Gastroesophageal sphincter (tissue), 3 donors: ENCODE results near the gene ATRN.

Source experiments
- POLR2A ChIP-seq, 2 donors: fragments of 450-650 bp; IDR thresholded peaks; one replicate each; pipeline ENCODE4 v1.6.1; 2017; ENCODE audit warnings: antibody characterized with exemption in 2 of 2, mild to moderate bottlenecking in 2 of 2, moderate library complexity in 1 of 2
- POLR2AphosphoS5 ChIP-seq: sonication (generic); formaldehyde crosslinking; IDR thresholded peaks from one replicate; pipeline ENCODE4 v1.6.1; 2017; ENCODE audit warnings: antibody characterized with exemption
- TF ChIP-seq, protein P1 (sequence below), 4 experiments: fragments of 200-600 bp in 2 of 4; fragments of 450-650 bp in 2 of 4; sonication (generic) in 1 of 4; IDR thresholded peaks; one replicate each; pipeline ENCODE4 v1.5.1; 2017 to 2019; ENCODE audit warnings: antibody characterized with exemption in 4 of 4, mild to moderate bottlenecking in 2 of 4, moderate library complexity in 2 of 4

DNA sequence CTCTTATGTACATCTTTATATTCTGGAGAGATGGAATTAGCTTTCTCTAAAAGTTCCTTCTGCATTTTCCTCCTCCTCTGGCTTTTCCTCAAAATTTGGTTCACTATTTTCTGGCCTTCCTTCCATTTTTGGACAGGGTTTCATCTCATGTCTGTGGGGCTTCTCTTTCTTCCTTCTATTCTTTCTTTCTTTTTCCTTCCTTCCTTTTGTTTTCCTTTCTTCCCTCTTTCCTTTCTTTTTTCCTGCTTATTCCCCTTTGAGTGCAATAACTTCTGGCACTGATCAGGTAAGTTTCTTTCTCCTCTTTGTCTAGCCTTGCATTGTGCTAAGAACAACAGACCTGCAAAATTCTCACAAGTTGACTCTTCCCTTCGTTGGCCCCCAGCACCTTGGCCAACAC lies 5.5 kb upstream of the ATRN start:
- TF ChIP-seq, protein P1, sequence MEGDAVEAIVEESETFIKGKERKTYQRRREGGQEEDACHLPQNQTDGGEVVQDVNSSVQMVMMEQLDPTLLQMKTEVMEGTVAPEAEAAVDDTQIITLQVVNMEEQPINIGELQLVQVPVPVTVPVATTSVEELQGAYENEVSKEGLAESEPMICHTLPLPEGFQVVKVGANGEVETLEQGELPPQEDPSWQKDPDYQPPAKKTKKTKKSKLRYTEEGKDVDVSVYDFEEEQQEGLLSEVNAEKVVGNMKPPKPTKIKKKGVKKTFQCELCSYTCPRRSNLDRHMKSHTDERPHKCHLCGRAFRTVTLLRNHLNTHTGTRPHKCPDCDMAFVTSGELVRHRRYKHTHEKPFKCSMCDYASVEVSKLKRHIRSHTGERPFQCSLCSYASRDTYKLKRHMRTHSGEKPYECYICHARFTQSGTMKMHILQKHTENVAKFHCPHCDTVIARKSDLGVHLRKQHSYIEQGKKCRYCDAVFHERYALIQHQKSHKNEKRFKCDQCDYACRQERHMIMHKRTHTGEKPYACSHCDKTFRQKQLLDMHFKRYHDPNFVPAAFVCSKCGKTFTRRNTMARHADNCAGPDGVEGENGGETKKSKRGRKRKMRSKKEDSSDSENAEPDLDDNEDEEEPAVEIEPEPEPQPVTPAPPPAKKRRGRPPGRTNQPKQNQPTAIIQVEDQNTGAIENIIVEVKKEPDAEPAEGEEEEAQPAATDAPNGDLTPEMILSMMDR (IDR thresholded peaks at IDR 0.05): no peak
- TF ChIP-seq POLR2A (IDR thresholded peaks at IDR 0.05) (no peak), POLR2AphosphoS5 (no peak)
